HepG2 (cell line): ENCODE data around the gene TBX6. TPM values are rescaled to one million over a fixed set of nuclear protein-coding genes. Genes with fewer than 3 reads are reported as not detected.

Experiments used
- CSRNP2 ChIP-seq: sonication (generic); formaldehyde crosslinking; conservative IDR thresholded peaks from 2 replicates; pipeline ENCODE4 v1.8.0; 2022; ENCODE audit warnings: low read depth, missing genetic modification reagents
- FLYWCH1 ChIP-seq: sonication (generic); formaldehyde crosslinking; IDR thresholded peaks from 2 replicates; pipeline ENCODE4 v1.8.1; 2023; ENCODE audit warnings: mild to moderate bottlenecking, missing genetic modification reagents
- FOXO4 ChIP-seq: sonication (generic); formaldehyde crosslinking; conservative IDR thresholded peaks from 2 replicates; pipeline ENCODE4 v1.8.1; 2023; ENCODE audit warnings: missing genetic modification reagents
- FUBP1 ChIP-seq: sonication (generic); formaldehyde crosslinking; IDR thresholded peaks from 2 replicates; pipeline ENCODE4 v1.5.1; 2020; ENCODE audit warnings: missing genetic modification reagents, mild to moderate bottlenecking, borderline replicate concordance
- GFI1 ChIP-seq: sonication (generic); formaldehyde crosslinking; IDR thresholded peaks from 2 replicates; pipeline ENCODE4 v1.5.0; 2020; ENCODE audit warnings: missing genetic modification reagents, mild to moderate bottlenecking, borderline replicate concordance
- KMT2A ChIP-seq: sonication (generic); formaldehyde crosslinking; IDR thresholded peaks from 2 replicates; pipeline ENCODE4 v1.4.0; 2020; ENCODE audit warnings: missing genetic modification reagents
- MBNL3 ChIP-seq: fragments of 250-450 bp; sonication (Bioruptor Pico); conservative IDR thresholded peaks from 2 replicates; pipeline ENCODE4 v1.8.0; 2022; ENCODE audit warnings: mild to moderate bottlenecking, inconsistent platforms
- SNRNP70 ChIP-seq: fragments of 200-400 bp; formaldehyde crosslinking; IDR thresholded peaks from 2 replicates; pipeline ENCODE4 v1.6.1; 2017; ENCODE audit warnings: mild to moderate bottlenecking, low read depth, low read length, moderate library complexity
- SP4 ChIP-seq: sonication (generic); formaldehyde crosslinking; IDR thresholded peaks from 2 replicates; pipeline ENCODE4 v1.8.1; 2023; ENCODE audit warnings: mild to moderate bottlenecking, missing genetic modification reagents
- SUZ12 ChIP-seq: fragments of 150-350 bp; IDR thresholded peaks from 2 replicates; pipeline ENCODE4 v1.6.1; 2014; ENCODE audit warnings: low read depth, low read length
- TCF12 ChIP-seq, 2 experiments: fragments of 450-650 bp in 1 of 2; sonication (generic) in 1 of 2; formaldehyde crosslinking in 1 of 2; IDR thresholded peaks; 2 replicates each; pipeline versions ENCODE4 v1.6.1 to v1.8.0; 2017 to 2022; ENCODE audit warnings: antibody characterized with exemption in 1 of 2, mild to moderate bottlenecking in 1 of 2, missing genetic modification reagents in 1 of 2, moderate library complexity in 1 of 2
- TGIF2 ChIP-seq: IDR thresholded peaks from 2 replicates; pipeline ENCODE4 v1.6.1; 2016; ENCODE audit warnings: control low read depth, missing compliant biosample characterization
- THYN1 ChIP-seq: sonication (generic); formaldehyde crosslinking; IDR thresholded peaks from 2 replicates; pipeline ENCODE4 v1.8.1; 2023; ENCODE audit warnings: low read depth, mild to moderate bottlenecking, moderate library complexity, missing genetic modification reagents, borderline replicate concordance
- TMF1 ChIP-seq: sonication (generic); formaldehyde crosslinking; IDR thresholded peaks from 2 replicates; pipeline ENCODE4 v1.8.1; 2022; ENCODE audit warnings: low read depth, missing genetic modification reagents
- TSC22D2 ChIP-seq: sonication (generic); formaldehyde crosslinking; IDR thresholded peaks from 2 replicates; pipeline ENCODE4 v1.5.1; 2020; ENCODE audit warnings: missing genetic modification reagents, mild to moderate bottlenecking, borderline replicate concordance
- ZMYM3 ChIP-seq: sonication (generic); formaldehyde crosslinking; IDR thresholded peaks from 2 replicates; pipeline ENCODE4 v1.5.1; 2020; ENCODE audit warnings: mild to moderate bottlenecking, missing genetic modification reagents
- ZNF138 ChIP-seq: sonication (generic); formaldehyde crosslinking; IDR thresholded peaks from 2 replicates; pipeline ENCODE4 v1.5.0; 2020; ENCODE audit warnings: mild to moderate bottlenecking, low read depth, missing genetic modification reagents
- ZNF343 ChIP-seq: sonication (generic); formaldehyde crosslinking; IDR thresholded peaks from 2 replicates; pipeline ENCODE4 v1.4.0; 2020; ENCODE audit warnings: mild to moderate bottlenecking, missing genetic modification reagents
- ZNF350 ChIP-seq: sonication (generic); formaldehyde crosslinking; IDR thresholded peaks from 2 replicates; pipeline ENCODE4 v1.4.0; 2020; ENCODE audit warnings: mild to moderate bottlenecking, low read depth, missing genetic modification reagents, borderline replicate concordance
- ZNF430 ChIP-seq: sonication (generic); formaldehyde crosslinking; IDR thresholded peaks from 2 replicates; pipeline ENCODE4 v1.9.0; 2021; ENCODE audit warnings: mild to moderate bottlenecking, missing genetic modification reagents
- ZNF597 ChIP-seq: sonication (generic); formaldehyde crosslinking; IDR thresholded peaks from 2 replicates; pipeline ENCODE4 v1.5.0; 2020; ENCODE audit warnings: missing genetic modification reagents
- ZNF746 ChIP-seq: sonication (generic); formaldehyde crosslinking; IDR thresholded peaks from 2 replicates; pipeline ENCODE4 v1.8.0; 2022; ENCODE audit warnings: mild to moderate bottlenecking, missing genetic modification reagents
- ZNF776 ChIP-seq: sonication (generic); formaldehyde crosslinking; IDR thresholded peaks from 2 replicates; pipeline ENCODE4 v1.4.0; 2020; ENCODE audit warnings: mild to moderate bottlenecking, missing genetic modification reagents
- ZNF792 ChIP-seq: IDR thresholded peaks from 2 replicates; pipeline ENCODE4 v1.6.1; 2016
- polyA plus RNA-seq, 8 experiments: library from polyadenylated mRNA; depleted of rRNA in 3 of 8; stranded (reverse) in 7 of 8; unstranded in 1 of 8; fragments of >200 nt; fragmentation: Illumina TruSeq in 4 of 8; extraction: Trizol in 4 of 8; gene quantifications; 2 replicates each; pipeline versions ENCODE4 v1.2.1 to v1.2.3, GENCODE V29; 2011 to 2016; ENCODE audit warnings: low read depth in 4 of 8, missing spikeins in 1 of 8, mixed read lengths in 1 of 8; ENCODE audit not compliant: insufficient read depth in 1 of 8
- total RNA-seq, 5 experiments: library from RNA; depleted of rRNA; stranded (reverse); fragments of >200 nt; fragmentation: Illumina TruSeq; extraction: Trizol; gene quantifications; 2 replicates each; pipeline ENCODE4 v1.2.3, GENCODE V29; 2016; ENCODE audit warnings: low read depth in 1 of 5

TBX6 gene
- total and polyA plus RNA-seq, 2 of the 13 experiments (the other 11 are each of a cell fraction or from before 2014, with no cell fraction given) = 0.24 to 0.42 TPM

GRCh38 chr16:30075503-30076275 is 16.0 kb downstream of the TBX6 start, which contains the start of gene PPP4C (continued):
- TF ChIP-seq FUBP1 (CRISPR knock-in tag) (no peak), ZNF430 (CRISPR knock-in tag) (peak; percentile 35; the same call in 1 of the 2 replicates), THYN1 (CRISPR knock-in tag) (no peak), ZNF792 (CRISPR knock-in tag) (0 out of 2 replicates have a peak, but pooled peaks have one; percentile 29), KMT2A (peak; percentile 67), SNRNP70 (no peak), ZNF746 (peak; percentile 39; the same call in 1 of the 2 replicates), ZNF350 (CRISPR knock-in tag) (no peak), ZNF138 (peak; percentile 67; the same call in 1 of the 2 replicates), ZNF776 (CRISPR knock-in tag) (peak; percentile 39; the same call in 1 of the 2 replicates), ZNF343 (CRISPR knock-in tag) (no peak), TSC22D2 (CRISPR knock-in tag) (peak; percentile 14; the same call in 1 of the 2 replicates), GFI1 (CRISPR knock-in tag) (no peak), MBNL3 (CRISPR knock-in tag) (no peak), TGIF2 (no peak; the same call in 1 of the 2 replicates), CSRNP2 (CRISPR knock-in tag) (no peak), FOXO4 (CRISPR knock-in tag) (no peak), TMF1 (CRISPR knock-in tag) (no peak; the same call in none of the 2 replicates), SUZ12 (no peak), ZNF597 (no peak), SP4 (CRISPR knock-in tag) (peak; percentile 28; the same call in 1 of the 2 replicates), ZMYM3 (CRISPR knock-in tag) (peak; percentile 19; the same call in 1 of the 2 replicates), FLYWCH1 (no peak), TCF12 (IDR thresholded peaks at IDR 0.05) (no peak), TCF12 (CRISPR knock-in tag; IDR thresholded peaks at IDR 0.05) (no peak; the same call in 1 of the 2 replicates)
